HL-60 (cell line): ENCODE data around the gene TFCP2.

Experiments used
- TF ChIP-seq, protein P1 (sequence below): IDR thresholded peaks from one replicate; pipeline ENCODE4 v1.5.1; 2011; ENCODE audit warnings: low read length, control low read depth, inconsistent platforms; ENCODE audit not compliant: insufficient read depth
- TF ChIP-seq, protein P2 (sequence below): IDR thresholded peaks from 2 replicates; pipeline ENCODE4 v1.6.1; 2012; ENCODE audit warnings: low read depth; ENCODE audit not compliant: insufficient replicate concordance

DNA sequence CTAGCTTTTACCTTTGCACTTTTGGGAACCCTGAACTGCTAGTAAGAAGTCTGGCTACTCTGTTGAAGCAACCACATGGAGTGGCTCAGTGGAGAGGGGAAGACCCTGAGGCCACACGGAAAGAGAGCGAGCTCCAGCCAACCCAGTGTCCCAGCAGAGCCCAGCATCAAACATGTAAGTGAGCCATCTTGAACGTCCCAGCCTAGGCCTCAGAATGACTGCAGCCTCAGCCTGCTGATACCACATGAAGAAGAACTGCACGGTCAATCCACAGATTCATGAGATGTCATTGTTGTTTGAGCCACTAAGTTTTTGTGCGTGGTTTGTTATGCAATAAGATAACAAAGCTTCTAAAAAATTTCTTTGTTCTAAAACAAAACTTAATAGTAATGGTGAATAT, 40.2 kb downstream of the TFCP2 start:
- TF ChIP-seq, protein P1, sequence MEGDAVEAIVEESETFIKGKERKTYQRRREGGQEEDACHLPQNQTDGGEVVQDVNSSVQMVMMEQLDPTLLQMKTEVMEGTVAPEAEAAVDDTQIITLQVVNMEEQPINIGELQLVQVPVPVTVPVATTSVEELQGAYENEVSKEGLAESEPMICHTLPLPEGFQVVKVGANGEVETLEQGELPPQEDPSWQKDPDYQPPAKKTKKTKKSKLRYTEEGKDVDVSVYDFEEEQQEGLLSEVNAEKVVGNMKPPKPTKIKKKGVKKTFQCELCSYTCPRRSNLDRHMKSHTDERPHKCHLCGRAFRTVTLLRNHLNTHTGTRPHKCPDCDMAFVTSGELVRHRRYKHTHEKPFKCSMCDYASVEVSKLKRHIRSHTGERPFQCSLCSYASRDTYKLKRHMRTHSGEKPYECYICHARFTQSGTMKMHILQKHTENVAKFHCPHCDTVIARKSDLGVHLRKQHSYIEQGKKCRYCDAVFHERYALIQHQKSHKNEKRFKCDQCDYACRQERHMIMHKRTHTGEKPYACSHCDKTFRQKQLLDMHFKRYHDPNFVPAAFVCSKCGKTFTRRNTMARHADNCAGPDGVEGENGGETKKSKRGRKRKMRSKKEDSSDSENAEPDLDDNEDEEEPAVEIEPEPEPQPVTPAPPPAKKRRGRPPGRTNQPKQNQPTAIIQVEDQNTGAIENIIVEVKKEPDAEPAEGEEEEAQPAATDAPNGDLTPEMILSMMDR: no peak
- TF ChIP-seq, protein P2, sequence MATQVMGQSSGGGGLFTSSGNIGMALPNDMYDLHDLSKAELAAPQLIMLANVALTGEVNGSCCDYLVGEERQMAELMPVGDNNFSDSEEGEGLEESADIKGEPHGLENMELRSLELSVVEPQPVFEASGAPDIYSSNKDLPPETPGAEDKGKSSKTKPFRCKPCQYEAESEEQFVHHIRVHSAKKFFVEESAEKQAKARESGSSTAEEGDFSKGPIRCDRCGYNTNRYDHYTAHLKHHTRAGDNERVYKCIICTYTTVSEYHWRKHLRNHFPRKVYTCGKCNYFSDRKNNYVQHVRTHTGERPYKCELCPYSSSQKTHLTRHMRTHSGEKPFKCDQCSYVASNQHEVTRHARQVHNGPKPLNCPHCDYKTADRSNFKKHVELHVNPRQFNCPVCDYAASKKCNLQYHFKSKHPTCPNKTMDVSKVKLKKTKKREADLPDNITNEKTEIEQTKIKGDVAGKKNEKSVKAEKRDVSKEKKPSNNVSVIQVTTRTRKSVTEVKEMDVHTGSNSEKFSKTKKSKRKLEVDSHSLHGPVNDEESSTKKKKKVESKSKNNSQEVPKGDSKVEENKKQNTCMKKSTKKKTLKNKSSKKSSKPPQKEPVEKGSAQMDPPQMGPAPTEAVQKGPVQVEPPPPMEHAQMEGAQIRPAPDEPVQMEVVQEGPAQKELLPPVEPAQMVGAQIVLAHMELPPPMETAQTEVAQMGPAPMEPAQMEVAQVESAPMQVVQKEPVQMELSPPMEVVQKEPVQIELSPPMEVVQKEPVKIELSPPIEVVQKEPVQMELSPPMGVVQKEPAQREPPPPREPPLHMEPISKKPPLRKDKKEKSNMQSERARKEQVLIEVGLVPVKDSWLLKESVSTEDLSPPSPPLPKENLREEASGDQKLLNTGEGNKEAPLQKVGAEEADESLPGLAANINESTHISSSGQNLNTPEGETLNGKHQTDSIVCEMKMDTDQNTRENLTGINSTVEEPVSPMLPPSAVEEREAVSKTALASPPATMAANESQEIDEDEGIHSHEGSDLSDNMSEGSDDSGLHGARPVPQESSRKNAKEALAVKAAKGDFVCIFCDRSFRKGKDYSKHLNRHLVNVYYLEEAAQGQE: no peak
